ENCODE results near the gene CECR2. TPM values are rescaled to one million over a fixed set of nuclear protein-coding genes. Genes with fewer than 3 reads are reported as not detected.
A peak's percentile ranks its signal among the peaks of the same experiment; 100 is the strongest.

CECR2 gene
- polyA plus RNA-seq, 1 donor from 2014 or later = not detected

DNA sequence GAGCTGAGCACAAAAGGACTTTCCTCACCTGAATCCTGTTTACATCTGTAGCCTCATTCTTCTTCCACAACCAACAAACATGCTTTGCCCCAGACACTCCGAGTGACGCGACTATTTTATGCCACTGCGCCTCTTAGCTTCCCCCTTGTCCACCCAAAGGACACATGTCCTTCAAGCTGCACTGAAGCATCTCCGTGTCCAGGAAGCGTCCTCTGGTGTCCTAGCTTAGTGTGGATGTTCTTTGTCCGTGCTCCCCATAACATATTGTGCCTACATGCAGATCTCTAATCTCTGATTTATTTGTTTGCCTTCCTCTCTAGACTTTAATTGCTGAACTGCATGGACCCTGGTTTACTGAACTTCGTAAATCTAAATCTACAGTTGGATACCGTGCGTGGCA, 20.1 kb upstream of the CECR2 start:
- Mint-ChIP-seq H3K27me3 (peaks cover 8% of the 10 kb centered on the region), H3K36me3 (no peaks in the 10 kb centered on the region), H3K4me1 (peaks cover 2 to 4% (median 3%) of the 10 kb centered on the region in 3 donors), H3K4me3 (no peak overlapping the region), H3K27ac (peak overlapping the region in 1 of 3 donors; percentile 14), H3K9me3 (no peaks in the 10 kb centered on the region)

DNA sequence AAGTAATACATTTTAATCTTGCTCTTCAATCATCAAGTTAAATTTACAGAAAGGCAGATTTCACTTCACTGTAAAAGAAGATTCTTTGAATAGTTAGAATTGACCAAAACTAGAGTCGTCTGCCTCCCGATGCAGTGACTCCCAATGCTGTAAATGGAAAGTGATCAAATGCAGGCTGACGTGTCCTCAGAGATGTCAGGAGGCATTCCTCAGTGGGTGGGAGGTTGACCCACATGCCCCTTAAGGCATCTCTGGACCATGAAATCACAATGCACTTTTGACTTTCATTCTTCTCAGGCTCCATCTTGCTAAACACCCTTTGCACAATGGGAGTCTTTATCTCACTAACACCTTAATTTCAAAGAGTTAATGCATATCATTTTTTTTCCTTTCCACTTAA, 19.0 kb upstream of the CECR2 start:
- no peaks in the 10 kb centered on the region for H3K9me3 Mint-ChIP-seq
- peaks cover 2 to 4% (median 3%) of the 10 kb centered on the region in 3 donors for H3K4me1 Mint-ChIP-seq
- H3K4me3 Mint-ChIP-seq = peak overlapping the region in 1 of 4 donors; percentile 17
- H3K27me3 Mint-ChIP-seq = peaks cover 8% of the 10 kb centered on the region
- no peaks in the 10 kb centered on the region for H3K36me3 Mint-ChIP-seq
- H3K27ac Mint-ChIP-seq = no peak overlapping the region

DNA sequence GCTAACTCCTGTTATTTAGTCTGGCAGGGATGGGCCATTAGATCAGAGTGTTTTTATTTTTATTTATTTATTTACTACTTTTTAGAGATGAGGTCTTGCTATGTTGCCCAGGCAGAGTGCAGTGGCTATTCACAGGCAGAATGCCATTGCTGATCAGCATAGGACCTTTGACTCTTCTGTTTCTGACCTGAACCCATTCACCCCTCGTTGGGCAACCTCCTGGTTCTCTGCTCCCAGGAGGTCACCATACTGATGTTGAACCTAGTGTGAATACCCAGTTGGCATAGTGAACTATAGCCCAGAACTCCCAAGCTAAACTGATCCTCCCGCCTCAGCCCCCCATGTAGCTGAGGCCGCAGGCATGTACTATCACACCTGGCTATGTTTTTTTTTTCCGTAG, 16.5 kb upstream of the CECR2 start:
- no peak overlapping the region for H3K4me3 Mint-ChIP-seq
- peak overlapping the region in 1 of 3 donors; percentile 19 for H3K27ac Mint-ChIP-seq
- H3K9me3 Mint-ChIP-seq = no peaks in the 10 kb centered on the region
- peaks cover 5% of the 10 kb centered on the region for H3K27me3 Mint-ChIP-seq
- H3K36me3 Mint-ChIP-seq = no peaks in the 10 kb centered on the region
- peaks cover 2 to 4% (median 3%) of the 10 kb centered on the region in 3 donors for H3K4me1 Mint-ChIP-seq

DNA sequence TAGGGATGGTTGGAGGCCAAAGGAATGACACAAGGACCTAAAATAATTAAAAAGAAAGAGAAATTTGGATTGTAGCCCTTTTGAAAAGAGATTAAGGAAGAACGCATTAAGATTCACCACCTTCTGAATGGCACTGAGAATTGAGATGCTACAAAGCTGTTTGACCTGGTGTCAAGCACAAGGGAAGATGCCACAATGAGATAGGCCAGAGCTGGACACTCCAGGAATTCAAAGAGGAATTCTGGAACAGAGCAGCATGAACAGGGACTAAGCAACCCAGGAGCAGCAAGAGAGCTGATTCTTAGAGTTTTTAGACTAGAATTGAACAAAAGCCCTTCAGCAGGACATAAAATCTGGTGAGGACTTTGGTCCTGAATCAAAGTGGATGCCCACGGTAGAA, 11.6 kb upstream of the CECR2 start:
- H3K36me3 Mint-ChIP-seq = no peaks in the 10 kb centered on the region
- no peaks in the 10 kb centered on the region for H3K4me1 Mint-ChIP-seq
- H3K27ac Mint-ChIP-seq = peak overlapping the region in 1 of 3 donors; percentile 50
- no peaks in the 10 kb centered on the region for H3K9me3 Mint-ChIP-seq
- H3K4me3 Mint-ChIP-seq = no peak overlapping the region
- H3K27me3 Mint-ChIP-seq = peaks cover 5% of the 10 kb centered on the region

DNA sequence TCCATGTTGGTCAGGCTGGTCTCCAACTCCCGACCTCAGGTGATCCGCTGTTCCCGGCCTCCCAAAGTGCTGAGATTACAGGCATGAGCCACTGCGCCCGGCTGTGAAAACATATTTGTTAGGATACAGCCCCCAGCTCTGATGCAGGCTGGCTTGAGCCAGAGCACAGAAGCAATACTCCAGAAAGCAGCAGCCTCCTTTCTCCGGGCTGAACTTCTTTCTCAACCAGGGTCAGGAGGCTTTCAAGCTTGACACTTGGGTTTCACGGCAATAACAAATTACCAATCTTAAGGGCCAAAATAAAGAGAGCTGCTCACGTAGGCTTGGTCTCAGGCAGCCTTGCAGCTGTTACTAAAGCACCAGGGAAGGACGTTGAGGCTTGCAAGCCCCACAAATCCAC, 10.8 kb upstream of the CECR2 start:
- H3K27me3 Mint-ChIP-seq = peaks cover 5% of the 10 kb centered on the region
- no peaks in the 10 kb centered on the region for H3K36me3 Mint-ChIP-seq
- no peak overlapping the region for H3K4me3 Mint-ChIP-seq
- H3K9me3 Mint-ChIP-seq = no peaks in the 10 kb centered on the region
- no peaks in the 10 kb centered on the region for H3K4me1 Mint-ChIP-seq
- H3K27ac Mint-ChIP-seq = no peak overlapping the region

DNA sequence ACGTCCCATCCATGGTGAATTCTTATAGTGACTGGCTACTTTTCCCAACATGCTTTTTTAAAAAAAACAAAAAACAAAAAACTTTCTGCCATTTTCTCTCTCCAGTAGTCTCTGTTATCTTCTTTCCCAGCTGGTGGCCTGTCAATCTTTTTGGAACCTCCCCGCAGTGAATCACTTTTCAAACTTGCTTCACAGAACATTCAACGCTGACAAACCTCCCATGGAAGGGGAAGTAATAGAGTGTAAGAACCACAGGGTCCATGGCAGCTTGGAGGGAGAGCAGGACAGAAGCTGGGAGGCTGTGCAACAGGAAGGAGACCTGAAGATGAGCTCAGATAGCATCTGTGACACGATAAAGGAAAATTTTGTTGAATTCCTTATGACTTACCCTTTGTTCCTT, 9.8 kb upstream of the CECR2 start:
- Mint-ChIP-seq H3K4me1 (no peaks in the 10 kb centered on the region), H3K36me3 (no peaks in the 10 kb centered on the region), H3K4me3 (no peak overlapping the region), H3K9me3 (no peaks in the 10 kb centered on the region), H3K27ac (no peak overlapping the region), H3K27me3 (peaks cover 11% of the 10 kb centered on the region)

DNA sequence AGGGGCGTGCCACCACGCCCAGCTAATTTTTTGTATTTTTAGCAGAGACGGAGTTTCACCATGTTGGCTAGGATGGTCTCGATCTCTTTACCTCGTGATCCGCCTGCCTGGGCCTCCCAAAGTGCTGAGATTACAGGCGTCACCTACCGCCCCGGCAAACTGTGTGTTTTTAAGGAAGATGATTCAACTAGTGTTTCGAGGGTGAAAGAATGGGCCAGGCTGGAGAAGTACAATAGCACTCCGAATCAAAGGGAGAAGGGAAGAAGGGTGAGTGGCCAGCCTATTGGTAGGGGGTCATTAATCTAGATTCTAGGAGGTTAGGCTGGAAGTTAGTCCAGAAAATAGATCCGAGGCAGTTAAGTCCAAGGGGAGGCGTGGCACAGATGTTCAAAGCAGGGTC, 2.9 kb upstream of the CECR2 start:
- Mint-ChIP-seq H3K27ac (no peak overlapping the region), H3K4me3 (peak overlapping the region in 3 of 4 donors; percentile 44 to 79 (median 59)), H3K36me3 (peaks cover 2% of the 10 kb centered on the region), H3K27me3 (peaks cover 47% of the 10 kb centered on the region), H3K9me3 (peaks cover 0 to 5% (median 0%) of the 10 kb centered on the region in 3 donors), H3K4me1 (peaks cover 12 to 28% (median 19%) of the 10 kb centered on the region in 3 donors)

DNA sequence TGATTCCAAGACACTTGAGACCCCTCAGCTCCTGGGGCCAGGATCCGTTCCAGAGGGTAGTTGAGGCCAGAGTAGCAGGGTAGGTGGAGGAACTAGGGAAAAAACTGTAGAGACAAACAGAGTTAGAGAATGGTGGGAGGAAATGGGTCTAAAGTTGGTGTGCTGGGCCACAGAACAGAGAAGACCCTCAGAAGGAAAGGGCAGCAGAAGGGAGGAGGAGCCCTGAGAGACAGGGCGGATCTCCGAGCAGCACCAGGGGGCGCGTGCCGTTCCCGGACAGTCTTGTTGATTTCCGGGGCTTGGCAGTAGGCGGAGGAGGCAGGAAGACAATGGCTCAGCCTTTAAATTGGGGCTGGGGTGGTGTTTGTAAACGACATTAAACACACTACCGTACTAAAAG, 2.4 kb upstream of the CECR2 start:
- no peak overlapping the region for H3K27ac Mint-ChIP-seq
- peaks cover 0 to 5% (median 0%) of the 10 kb centered on the region in 3 donors for H3K9me3 Mint-ChIP-seq
- H3K36me3 Mint-ChIP-seq = peaks cover 2% of the 10 kb centered on the region
- H3K4me3 Mint-ChIP-seq = peak overlapping the region in 3 of 4 donors; percentile 19 to 44 (median 27)
- H3K4me1 Mint-ChIP-seq = peaks cover 12 to 28% (median 19%) of the 10 kb centered on the region in 3 donors
- peaks cover 52% of the 10 kb centered on the region for H3K27me3 Mint-ChIP-seq

DNA sequence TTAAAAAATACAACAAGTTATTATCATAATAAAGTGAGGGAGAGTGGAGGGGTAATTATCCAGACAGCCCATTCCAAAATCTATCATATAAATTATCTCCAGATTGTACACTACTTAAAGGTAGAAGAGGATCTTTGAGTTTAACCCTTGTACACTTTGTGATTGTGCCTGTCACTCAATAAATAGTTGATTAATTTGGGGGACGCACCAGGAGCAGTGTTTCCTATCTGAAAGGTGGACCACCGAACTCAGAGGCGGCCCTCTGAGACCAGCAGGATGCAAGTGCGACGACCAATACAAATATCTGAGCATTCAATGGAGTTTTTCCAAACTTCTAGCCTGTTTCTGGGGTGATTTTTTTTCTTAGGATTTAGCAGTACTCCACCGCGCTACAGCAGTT, 1.1 kb upstream of the CECR2 start:
- peaks cover 12 to 28% (median 19%) of the 10 kb centered on the region in 3 donors for H3K4me1 Mint-ChIP-seq
- peaks cover 2% of the 10 kb centered on the region for H3K36me3 Mint-ChIP-seq
- H3K4me3 Mint-ChIP-seq = peak overlapping the region; percentile 11 to 92 (median 86)
- peaks cover 55% of the 10 kb centered on the region for H3K27me3 Mint-ChIP-seq
- peak overlapping the region in 1 of 3 donors; percentile 86 for H3K27ac Mint-ChIP-seq
- peaks cover 0 to 5% (median 0%) of the 10 kb centered on the region in 3 donors for H3K9me3 Mint-ChIP-seq

DNA sequence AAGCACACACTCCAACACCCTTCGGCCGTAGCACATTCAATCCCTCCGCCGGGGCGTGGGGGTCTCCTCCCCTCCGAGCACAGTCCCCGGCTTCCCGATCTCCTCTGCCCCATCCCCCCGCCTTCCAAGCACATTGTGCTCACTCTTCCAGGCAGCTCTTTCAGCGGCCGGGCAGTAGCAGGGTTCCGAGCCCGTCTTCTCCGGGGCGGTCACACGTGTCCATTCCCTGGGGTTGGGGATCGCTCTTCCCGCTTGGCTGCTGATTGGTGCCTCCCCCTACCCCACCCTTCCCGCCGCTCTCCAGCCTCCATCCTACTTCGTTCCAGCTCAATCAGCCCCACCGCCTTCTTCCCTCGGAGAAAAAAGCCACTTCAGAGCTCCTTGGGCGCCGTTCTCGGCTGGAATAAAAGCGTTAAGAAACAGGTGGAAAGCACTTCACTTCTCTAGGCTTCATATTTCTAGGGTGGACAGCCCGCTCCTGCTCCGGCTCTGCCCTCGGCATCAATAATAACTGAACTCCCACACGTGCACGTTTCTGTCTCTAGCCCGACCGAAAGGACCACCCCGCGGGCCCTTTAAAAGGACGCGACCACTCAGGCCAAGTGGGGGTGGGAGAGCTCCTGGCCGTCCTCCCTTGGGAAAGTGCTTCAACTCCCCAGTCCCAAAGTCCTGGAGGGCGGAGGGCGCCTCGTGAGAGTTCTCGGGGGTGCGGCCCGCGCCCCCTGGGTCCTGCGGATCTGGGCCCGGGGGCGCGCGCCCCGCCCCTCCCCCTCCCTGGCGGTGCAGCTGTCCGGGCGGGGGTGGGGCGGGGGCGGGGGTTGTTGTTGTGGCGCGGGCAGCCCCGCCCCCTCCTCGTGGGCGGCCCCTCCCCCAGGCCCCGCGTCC, 464 bp upstream of the CECR2 start:
- peak overlapping the region; percentile 11 to 92 (median 86) for H3K4me3 Mint-ChIP-seq
- peaks cover 56% of the 10 kb centered on the region for H3K27me3 Mint-ChIP-seq
- peaks cover 12 to 28% (median 19%) of the 10 kb centered on the region in 3 donors for H3K4me1 Mint-ChIP-seq
- H3K36me3 Mint-ChIP-seq = peaks cover 2% of the 10 kb centered on the region
- H3K27ac Mint-ChIP-seq = peak overlapping the region in 2 of 3 donors; percentile 13 to 86
- H3K9me3 Mint-ChIP-seq = peaks cover 0 to 5% (median 0%) of the 10 kb centered on the region in 3 donors

DNA sequence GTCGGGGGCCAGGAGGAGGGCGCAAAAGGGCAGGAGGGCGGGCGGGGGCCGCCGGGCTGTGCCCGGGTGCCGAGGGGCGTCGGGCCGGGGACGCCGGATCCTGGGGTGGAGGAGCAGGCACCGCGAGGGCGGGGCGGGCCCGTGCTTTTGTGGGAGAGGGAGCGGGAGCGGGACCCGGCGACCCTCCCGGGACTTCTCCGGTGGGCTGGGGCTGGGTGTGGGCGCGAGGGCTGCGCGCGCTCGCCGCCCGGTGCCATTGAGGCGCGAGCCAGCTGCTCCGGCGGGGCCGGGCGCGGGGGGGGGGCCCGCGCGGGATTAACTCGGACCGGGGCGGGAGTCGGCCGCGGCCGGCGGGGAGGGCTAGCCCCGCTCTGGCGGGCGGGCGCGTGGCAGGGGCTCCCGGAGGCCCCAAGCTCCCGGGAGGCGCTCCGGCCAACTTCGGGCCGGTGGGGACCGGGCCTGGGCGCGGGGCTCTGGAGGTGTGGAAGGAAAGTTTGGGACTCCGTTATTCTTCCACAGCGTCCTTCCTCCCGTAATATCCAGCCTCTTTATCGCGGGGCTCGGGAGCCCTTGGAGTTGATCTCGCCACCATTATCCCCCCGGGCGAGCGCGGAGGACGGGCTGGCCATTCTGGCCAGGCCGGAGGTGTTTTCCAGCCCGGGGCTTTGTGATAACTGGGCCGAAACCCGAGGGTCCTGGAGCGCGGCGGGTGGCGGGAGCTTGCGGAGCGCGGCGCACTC, 936 bp downstream of the CECR2 start:
- peaks cover 54% of the 10 kb centered on the region for H3K27me3 Mint-ChIP-seq
- no peak overlapping the region for H3K27ac Mint-ChIP-seq
- H3K4me3 Mint-ChIP-seq = peak overlapping the region; percentile 62 to 83 (median 78)
- peaks cover 12 to 28% (median 19%) of the 10 kb centered on the region in 3 donors for H3K4me1 Mint-ChIP-seq
- peaks cover 2% of the 10 kb centered on the region for H3K36me3 Mint-ChIP-seq
- H3K9me3 Mint-ChIP-seq = peaks cover 0 to 3% (median 0%) of the 10 kb centered on the region in 3 donors

DNA sequence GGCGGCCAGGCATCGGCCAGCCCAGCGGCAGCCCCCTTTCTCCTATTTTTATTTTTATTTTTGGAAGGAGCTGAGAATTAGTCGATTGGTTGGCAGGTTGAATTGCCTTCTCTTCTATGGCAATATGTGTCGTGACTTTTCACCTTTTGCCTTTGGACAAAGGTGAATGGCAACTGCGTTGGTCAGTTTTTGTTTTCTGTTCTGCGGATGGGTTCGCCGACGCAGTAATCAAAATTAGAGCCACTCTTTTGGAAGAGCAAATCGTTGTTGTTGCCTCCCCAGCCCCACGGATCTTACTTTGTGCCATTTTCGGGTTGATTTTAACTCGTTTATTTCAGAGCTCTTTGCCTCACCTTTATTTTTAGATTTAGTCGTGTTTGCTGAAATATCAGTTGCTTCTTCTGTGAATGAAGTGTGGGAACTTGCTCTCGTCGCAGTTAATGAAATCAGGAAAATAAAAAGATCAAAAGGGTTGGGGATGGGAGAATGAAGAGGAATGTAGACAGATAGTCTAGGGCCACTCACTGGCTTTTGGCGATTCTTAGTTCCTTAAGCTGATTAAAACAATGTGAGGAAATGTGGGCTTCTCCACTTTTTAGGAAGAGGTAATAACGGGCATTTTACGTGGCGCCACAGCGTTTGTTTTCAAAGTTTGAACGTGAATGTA, 1.6 kb downstream of the CECR2 start:
- Mint-ChIP-seq H3K4me1 (peaks cover 12 to 28% (median 19%) of the 10 kb centered on the region in 3 donors), H3K27me3 (peaks cover 58% of the 10 kb centered on the region), H3K9me3 (peaks cover 0 to 3% (median 0%) of the 10 kb centered on the region in 3 donors), H3K27ac (no peak overlapping the region), H3K4me3 (peak overlapping the region; percentile 62 to 83 (median 78)), H3K36me3 (peaks cover 2% of the 10 kb centered on the region)

DNA sequence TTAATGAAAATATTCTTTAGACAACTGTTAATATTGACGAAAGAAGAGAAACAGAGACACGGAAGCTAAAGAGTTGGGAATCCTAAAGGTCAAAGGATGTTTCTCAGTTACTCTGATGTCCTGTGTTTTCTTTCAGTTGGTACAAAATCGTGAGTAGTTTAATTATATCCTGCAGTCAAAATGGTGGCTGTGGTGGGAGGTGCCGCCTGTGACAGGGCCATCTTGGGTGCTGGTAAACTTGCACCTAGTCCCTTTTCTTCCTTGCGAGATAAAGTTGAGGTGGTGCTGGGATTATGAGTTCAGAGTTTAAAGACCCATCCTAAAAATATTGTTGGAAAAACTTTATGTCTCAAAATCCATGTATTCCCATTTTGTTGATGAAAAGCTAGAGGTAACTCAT, 2.2 kb downstream of the CECR2 start:
- peaks cover 53% of the 10 kb centered on the region for H3K27me3 Mint-ChIP-seq
- H3K4me3 Mint-ChIP-seq = peak overlapping the region in 3 of 4 donors; percentile 27 to 62 (median 34)

DNA sequence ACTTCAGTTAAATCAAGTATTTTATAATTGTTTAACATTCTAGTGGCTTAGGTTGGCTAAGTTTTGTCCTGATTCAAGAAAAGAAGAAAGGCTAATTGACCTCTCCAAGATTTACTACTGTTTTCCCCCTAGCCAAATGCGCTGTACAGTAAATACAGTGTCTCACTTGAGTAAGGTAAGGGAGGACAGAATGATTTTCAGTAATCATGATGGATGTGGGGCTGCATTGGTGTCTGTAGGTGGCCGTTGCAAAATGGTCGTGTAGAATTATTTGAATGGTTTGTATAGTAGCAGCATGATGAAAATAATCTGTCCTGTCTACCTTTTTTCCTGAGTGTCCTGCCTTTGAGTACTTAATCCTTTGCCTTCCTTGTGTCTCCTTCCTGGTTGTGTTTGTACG, 4.6 kb downstream of the CECR2 start:
- Mint-ChIP-seq H3K4me3 (no peak overlapping the region), H3K4me1 (peaks cover 6 to 8% (median 6%) of the 10 kb centered on the region in 3 donors), H3K27ac (no peak overlapping the region), H3K27me3 (peaks cover 42% of the 10 kb centered on the region), H3K36me3 (peaks cover under 1% of the 10 kb centered on the region), H3K9me3 (peaks cover 0 to 3% (median 0%) of the 10 kb centered on the region in 3 donors)

More for the DNA sequence above, 2.2 kb downstream of the CECR2 start:
- peaks cover 0 to 3% (median 0%) of the 10 kb centered on the region in 3 donors for H3K9me3 Mint-ChIP-seq
- peak overlapping the region in 1 of 3 donors; percentile 54 for H3K27ac Mint-ChIP-seq
- H3K36me3 Mint-ChIP-seq = peaks cover 2% of the 10 kb centered on the region
- H3K4me1 Mint-ChIP-seq = peaks cover 12 to 25% (median 17%) of the 10 kb centered on the region in 3 donors
